Subcutaneous abdominal adipose tissue (tissue), 5 donors: ENCODE measurements around the gene PTPRG.
A peak's percentile ranks its signal among the peaks of the same experiment; 100 is the strongest.

ENCODE experiments used
- H3K27ac ChIP-seq: one replicate; pipeline ENCODE4 v1.7.0; 2013; ENCODE audit warnings: low read depth, mild to moderate bottlenecking, inconsistent platforms, low read length, moderate library complexity
- H3K27me3 ChIP-seq, 5 donors: one replicate each; pipeline ENCODE4 v1.7.0; 2013; ENCODE audit warnings: low read length in 5 of 5, inconsistent platforms in 1 of 5; ENCODE audit not compliant: control insufficient read depth in 5 of 5, insufficient read depth in 4 of 5
- H3K36me3 ChIP-seq, 5 donors: one replicate each; pipeline ENCODE4 v1.7.0; 2013; ENCODE audit warnings: low read length in 5 of 5; ENCODE audit not compliant: control insufficient read depth in 5 of 5, insufficient read depth in 5 of 5
- H3K4me1 ChIP-seq, 5 donors: one replicate each; pipeline ENCODE4 v1.7.0; 2013; ENCODE audit warnings: low read length in 5 of 5, mild to moderate bottlenecking in 3 of 5, moderate library complexity in 1 of 5; ENCODE audit not compliant: control insufficient read depth in 5 of 5, insufficient read depth in 5 of 5
- H3K4me3 ChIP-seq, 5 donors: one replicate each; pipeline ENCODE4 v1.7.0; 2013; ENCODE audit warnings: low read length in 5 of 5, low read depth in 1 of 5
- H3K9ac ChIP-seq, 5 donors: one replicate each; pipeline ENCODE4 v1.7.0; 2013; ENCODE audit warnings: low read length in 5 of 5, mild to moderate bottlenecking in 4 of 5, moderate library complexity in 3 of 5
- H3K9me3 ChIP-seq, 5 donors: one replicate each; pipeline ENCODE4 v1.7.0; 2013; ENCODE audit warnings: low read length in 5 of 5; ENCODE audit not compliant: control insufficient read depth in 5 of 5
- donor health status: healthy.
- donor health status: healthy.
- donor health status: healthy.
- donor health status: healthy.
- donor health status: healthy.

Gene PTPRG

DNA sequence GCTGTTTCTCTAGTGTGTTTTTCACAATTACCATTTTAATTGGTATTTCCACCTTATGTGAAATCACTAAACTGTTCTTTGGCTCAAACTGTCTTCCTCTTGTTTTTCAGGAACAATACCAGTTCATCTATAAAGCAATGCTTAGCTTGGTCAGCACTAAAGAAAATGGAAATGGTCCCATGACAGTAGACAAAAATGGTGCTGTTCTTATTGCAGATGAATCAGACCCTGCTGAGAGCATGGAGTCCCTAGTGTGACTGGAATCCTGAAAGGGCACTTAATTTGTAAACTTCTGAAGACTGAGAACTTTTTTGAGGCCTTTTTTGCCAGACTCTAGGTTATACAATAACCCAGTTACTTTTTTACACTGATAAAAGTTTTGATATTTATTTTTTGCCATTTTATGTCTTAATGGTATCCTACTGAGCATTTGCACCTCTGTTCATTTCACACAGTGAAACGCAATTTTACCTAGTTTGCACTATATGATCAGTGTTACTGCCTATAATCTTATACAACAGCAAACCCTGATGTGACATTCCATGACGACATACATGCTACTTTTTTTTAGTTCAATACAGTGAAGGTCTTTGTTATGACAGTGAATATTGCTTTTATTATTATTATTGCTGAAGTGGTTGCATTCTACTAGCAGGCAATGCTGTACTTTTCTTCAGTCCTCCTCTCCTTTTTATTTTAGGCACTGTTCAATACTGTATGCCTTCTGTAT lies 731.8 kb downstream of the PTPRG start:
- Histone ChIP-seq H3K9ac (no peak overlapping the region), H3K27me3 (no peaks in the 10 kb centered on the region), H3K4me3 (no peak overlapping the region), H3K36me3 (peaks cover 9 to 37% (median 16%) of the 10 kb centered on the region in 5 donors), H3K27ac (no peak overlapping the region), H3K9me3 (no peaks in the 10 kb centered on the region), H3K4me1 (no peaks in the 10 kb centered on the region)

DNA sequence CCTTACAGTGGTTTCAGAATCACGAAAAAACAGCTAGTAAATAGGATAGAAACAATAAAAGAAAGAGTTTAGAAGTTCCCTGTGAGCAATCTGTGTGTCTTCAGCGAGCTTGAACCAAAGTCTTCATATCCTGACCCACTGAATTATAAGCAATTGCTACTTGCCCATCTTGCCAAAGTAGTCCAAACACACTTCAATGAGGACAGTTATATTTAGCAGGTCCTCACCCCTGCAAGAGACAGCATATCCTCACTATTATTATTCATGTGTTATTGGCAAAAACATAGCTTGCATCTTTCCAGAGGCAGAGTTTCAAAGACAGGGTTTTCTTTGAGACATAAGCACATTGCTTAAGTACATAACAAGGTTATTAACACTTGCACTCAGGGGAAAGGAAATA lies 734.2 kb downstream of the PTPRG start:
- Histone ChIP-seq H3K4me3 (no peak overlapping the region), H3K9me3 (no peaks in the 10 kb centered on the region), H3K27ac (no peak overlapping the region)

DNA sequence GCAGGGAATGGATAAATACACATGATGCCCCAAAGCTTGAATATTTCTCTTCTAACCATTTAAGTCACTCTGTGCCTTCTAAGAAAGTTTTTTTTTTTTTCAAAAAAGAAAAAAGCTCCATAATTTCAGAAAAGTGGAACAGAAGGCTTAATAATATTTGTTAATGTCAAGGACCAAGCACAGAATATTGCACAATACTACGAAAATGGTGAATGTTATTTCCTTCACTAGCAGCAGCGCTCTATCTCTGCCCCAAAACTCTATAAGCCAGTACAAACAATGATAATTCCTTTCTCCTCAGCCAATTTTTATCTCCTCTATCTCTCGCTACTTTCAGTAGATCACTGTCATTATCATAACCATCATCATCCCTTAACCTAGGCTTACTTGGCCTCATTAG lies 739.2 kb downstream of the PTPRG start:
- Histone ChIP-seq H3K27me3 (no peaks in the 10 kb centered on the region), H3K9me3 (peaks cover 0 to 10% (median 4%) of the 10 kb centered on the region in 5 donors), H3K4me3 (no peak overlapping the region), H3K27ac (no peak overlapping the region), H3K36me3 (peaks cover 0 to 6% (median 0%) of the 10 kb centered on the region in 5 donors), H3K4me1 (no peaks in the 10 kb centered on the region), H3K9ac (no peak overlapping the region)

More for the DNA sequence above, 734.2 kb downstream of the PTPRG start:
- Histone ChIP-seq H3K36me3 (peaks cover 9 to 41% (median 16%) of the 10 kb centered on the region in 5 donors), H3K9ac (no peak overlapping the region), H3K27me3 (no peaks in the 10 kb centered on the region), H3K4me1 (no peaks in the 10 kb centered on the region)

DNA sequence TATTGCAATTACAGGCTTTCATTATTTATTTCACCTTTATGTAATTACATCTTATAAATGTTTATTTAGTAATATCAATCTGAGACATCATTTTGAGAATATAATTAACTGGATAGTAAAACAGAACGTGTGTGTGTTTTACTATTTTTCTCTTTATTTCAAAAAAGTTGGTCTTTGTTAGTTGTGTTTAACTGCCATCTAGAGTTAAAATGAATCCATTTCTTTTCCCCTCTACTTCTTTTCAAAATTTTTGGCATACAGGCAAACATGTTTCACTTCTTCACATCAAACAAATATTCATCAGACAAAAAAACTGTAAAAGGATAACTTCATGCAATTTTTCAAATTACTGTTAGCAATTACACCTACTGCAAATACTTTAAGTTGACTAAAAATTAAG lies 750.8 kb downstream of the PTPRG start:
- no peaks in the 10 kb centered on the region for H3K27me3 ChIP-seq
- no peaks in the 10 kb centered on the region for H3K9me3 ChIP-seq
- no peaks in the 10 kb centered on the region for H3K36me3 ChIP-seq
- no peak overlapping the region for H3K4me3 ChIP-seq
- H3K27ac ChIP-seq: no peak overlapping the region
- no peak overlapping the region for H3K9ac ChIP-seq
- H3K4me1 ChIP-seq: no peaks in the 10 kb centered on the region

GRCh38 chr3:62316525-62316924 lies 755.2 kb downstream of the PTPRG start:
- peaks cover 0 to 3% (median 0%) of the 10 kb centered on the region in 5 donors for H3K9me3 ChIP-seq
- no peak overlapping the region for H3K9ac ChIP-seq
- no peak overlapping the region for H3K4me3 ChIP-seq
- no peaks in the 10 kb centered on the region for H3K27me3 ChIP-seq
- H3K4me1 ChIP-seq: peaks cover 0 to 15% (median 10%) of the 10 kb centered on the region in 5 donors
- H3K36me3 ChIP-seq: no peaks in the 10 kb centered on the region
- no peak overlapping the region for H3K27ac ChIP-seq

DNA sequence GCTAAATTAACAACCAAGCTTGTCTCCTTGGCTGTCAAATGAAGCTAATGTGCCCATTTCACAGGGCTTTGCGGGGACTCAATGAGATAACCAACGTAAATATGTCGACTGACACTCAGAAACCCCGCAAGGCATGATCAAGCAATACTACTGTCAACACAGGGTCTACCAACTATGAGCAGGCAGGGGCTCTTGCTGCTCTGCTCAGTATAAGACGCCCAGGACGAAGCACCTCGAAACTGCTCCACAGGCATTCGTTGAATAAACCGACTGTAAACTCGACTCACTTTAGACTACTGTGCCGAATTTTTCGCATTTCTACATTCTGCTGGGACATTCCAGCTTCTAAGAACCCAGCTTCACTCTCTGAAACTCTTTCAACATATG lies 757.0 kb downstream of the PTPRG start:
- peaks cover 0 to 3% (median 2%) of the 10 kb centered on the region in 5 donors for H3K36me3 ChIP-seq
- H3K9me3 ChIP-seq: peaks cover 0 to 3% (median 0%) of the 10 kb centered on the region in 5 donors
- H3K9ac ChIP-seq: no peak overlapping the region
- H3K4me3 ChIP-seq: peak overlapping the region; percentile 63 to 89 (median 69)
- peaks cover 0 to 15% (median 10%) of the 10 kb centered on the region in 5 donors for H3K4me1 ChIP-seq
- no peak overlapping the region for H3K27ac ChIP-seq
- H3K27me3 ChIP-seq: no peaks in the 10 kb centered on the region

DNA sequence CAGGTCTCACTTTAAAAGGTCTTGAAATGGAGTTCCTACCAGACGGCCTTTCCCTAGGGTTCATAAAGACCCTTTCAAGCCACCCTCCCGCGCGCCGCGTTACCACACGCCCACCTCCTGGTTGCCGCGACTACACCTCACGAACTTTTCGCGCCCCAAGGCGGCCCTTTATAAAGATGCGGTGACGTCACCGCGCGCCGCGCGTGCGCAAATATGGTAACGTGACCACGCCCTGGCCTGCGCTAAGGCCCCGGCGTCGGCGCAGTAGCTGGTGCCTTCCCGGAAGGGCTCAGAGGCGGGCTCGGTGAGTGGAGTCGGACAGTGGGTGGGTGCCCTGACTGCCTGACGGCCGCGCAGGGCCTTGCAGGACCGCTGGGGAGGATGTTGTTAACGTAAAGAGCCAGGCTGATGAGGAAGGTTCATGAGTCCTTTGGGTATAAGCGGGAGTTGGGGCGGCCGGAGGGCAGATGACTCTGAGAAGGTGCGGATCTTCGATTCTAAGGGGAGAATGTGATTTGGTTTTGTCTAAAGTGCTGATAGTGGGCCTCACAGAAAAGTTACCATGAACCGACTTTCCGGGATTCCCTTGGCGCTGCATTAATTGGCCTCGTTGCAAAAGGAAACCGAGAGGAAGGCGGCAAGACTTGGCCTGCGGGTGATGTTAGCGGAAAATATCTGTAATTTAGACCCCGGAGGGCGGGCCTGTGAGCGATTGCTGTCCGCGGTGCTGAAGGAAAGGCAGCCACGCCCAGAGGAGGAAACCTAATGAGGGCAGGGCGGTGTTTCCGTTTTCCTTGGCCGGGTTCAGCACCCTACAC lies 757.6 kb downstream of the PTPRG start:
- peak overlapping the region; percentile 66 to 89 (median 77) for H3K4me3 ChIP-seq
- H3K27me3 ChIP-seq: no peaks in the 10 kb centered on the region
- H3K4me1 ChIP-seq: peaks cover 0 to 15% (median 10%) of the 10 kb centered on the region in 5 donors
- peak overlapping the region; percentile 41 for H3K27ac ChIP-seq
- H3K9ac ChIP-seq: peak overlapping the region in 3 of 5 donors; percentile 33 to 75 (median 54)
- peaks cover 0 to 3% (median 2%) of the 10 kb centered on the region in 5 donors for H3K36me3 ChIP-seq
- peaks cover 0 to 3% (median 0%) of the 10 kb centered on the region in 5 donors for H3K9me3 ChIP-seq

- Histone ChIP-seq H3K9ac (no peak overlapping the region), H3K9me3 (peaks cover 0 to 3% (median 0%) of the 10 kb centered on the region in 5 donors), H3K36me3 (peaks cover 0 to 3% (median 2%) of the 10 kb centered on the region in 5 donors), H3K4me3 (peak overlapping the region; percentile 66 to 89 (median 77)), H3K27ac (no peak overlapping the region), H3K4me1 (peaks cover 0 to 15% (median 10%) of the 10 kb centered on the region in 5 donors), H3K27me3 (no peaks in the 10 kb centered on the region)
Observed at GRCh38 chr3:62319570-62320243, 758.3 kb downstream of the PTPRG start.

GRCh38 chr3:62323241-62323640 lies 761.9 kb downstream of the PTPRG start:
- H3K27ac ChIP-seq: no peak overlapping the region
- H3K9me3 ChIP-seq: peaks cover 0 to 3% (median 0%) of the 10 kb centered on the region in 5 donors
- H3K36me3 ChIP-seq: peaks cover 0 to 3% (median 2%) of the 10 kb centered on the region in 5 donors
- H3K27me3 ChIP-seq: no peaks in the 10 kb centered on the region
- H3K4me1 ChIP-seq: peaks cover 0 to 14% (median 10%) of the 10 kb centered on the region in 5 donors
- H3K4me3 ChIP-seq: no peak overlapping the region
- no peak overlapping the region for H3K9ac ChIP-seq
